DOHH2 (cell line): ENCODE results near the gene CMKLR1.

Source experiments
- H3F3A ChIP-seq: fragments of 200-600 bp; sonication (generic), shearing (Covaris generic); 2 replicates; pipeline ENCODE4 v1.6.0; 2016; ENCODE audit warnings: antibody characterized with exemption, mild to moderate bottlenecking; ENCODE audit not compliant: control insufficient read depth, insufficient read depth
- H3K27ac ChIP-seq: fragments of 200-600 bp; sonication (generic); 2 replicates; pipeline ENCODE4 v1.5.1; 2014; ENCODE audit warnings: low read depth, mild to moderate bottlenecking, low read length, moderate library complexity
- H3K27me3 ChIP-seq: fragments of 200-600 bp; sonication (generic); 2 replicates; pipeline ENCODE4 v1.6.1; 2014; ENCODE audit warnings: mild to moderate bottlenecking, low read length, mixed read lengths; ENCODE audit not compliant: control insufficient read depth
- H3K36me3 ChIP-seq: fragments of 200-600 bp; sonication (generic); 2 replicates; pipeline ENCODE4 v1.6.1; 2014; ENCODE audit warnings: mild to moderate bottlenecking, low read length, moderate library complexity, mixed read lengths; ENCODE audit not compliant: control insufficient read depth
- H3K4me1 ChIP-seq: fragments of 200-600 bp; sonication (generic); 2 replicates; pipeline ENCODE4 v1.6.1; 2014; ENCODE audit warnings: mild to moderate bottlenecking, low read length, mixed read lengths; ENCODE audit not compliant: control insufficient read depth
- H3K4me2 ChIP-seq: fragments of 200-600 bp; sonication (generic); 2 replicates; pipeline ENCODE4 v1.6.0; 2014; ENCODE audit warnings: mild to moderate bottlenecking, low read length, moderate library complexity
- H3K4me3 ChIP-seq: fragments of 200-600 bp; sonication (generic); 2 replicates; pipeline ENCODE4 v1.5.1; 2014; ENCODE audit warnings: mild to moderate bottlenecking, low read length, mixed read lengths
- H3K79me2 ChIP-seq: fragments of 200-600 bp; sonication (generic); 2 replicates; pipeline ENCODE4 v1.6.1; 2014; ENCODE audit warnings: mild to moderate bottlenecking, low read length, mixed read lengths; ENCODE audit not compliant: control insufficient read depth
- H3K9me2 ChIP-seq: fragments of 200-600 bp; sonication (generic); replicated peaks from 2 replicates; pipeline ENCODE4 v1.6.1; 2014; ENCODE audit warnings: mild to moderate bottlenecking, low read length, mixed read lengths; ENCODE audit not compliant: control insufficient read depth
- H3K9me3 ChIP-seq: fragments of 200-600 bp; sonication (generic); 2 replicates; pipeline ENCODE4 v1.6.1; 2014; ENCODE audit warnings: antibody characterized with exemption, low read length, mixed read lengths; ENCODE audit not compliant: control insufficient read depth, insufficient read depth
- H4K20me1 ChIP-seq: fragments of 200-600 bp; sonication (generic); 2 replicates; pipeline ENCODE4 v1.6.0; 2014; ENCODE audit warnings: low read depth, mild to moderate bottlenecking, antibody characterized with exemption, low read length, moderate library complexity; ENCODE audit not compliant: control insufficient read depth, insufficient read depth
- CTCF ChIP-seq: fragments of 200-600 bp; sonication (generic); IDR thresholded peaks from one replicate; pipeline ENCODE4 v1.5.1; 2014; ENCODE audit warnings: antibody characterized with exemption, mild to moderate bottlenecking, low read depth, low read length; ENCODE audit not compliant: poor library complexity, severe bottlenecking
- EZH2phosphoT487 ChIP-seq: fragments of 200-600 bp; sonication (generic); IDR thresholded peaks from 2 replicates; pipeline ENCODE4 v1.6.1; 2017; ENCODE audit warnings: borderline replicate concordance, mild to moderate bottlenecking, antibody characterized with exemption, low read length, moderate library complexity, mixed read lengths

Gene CMKLR1

GRCh38 chr12:108254030-108254429 is 85.1 kb downstream of the CMKLR1 start:
- H3K9me2 ChIP-seq: no peaks in the 10 kb centered on the region
- no peak overlapping the region for H3K4me2 ChIP-seq

GRCh38 chr12:108253540-108253939 is 85.6 kb downstream of the CMKLR1 start:
- H3K4me1 ChIP-seq: peaks cover 8% of the 10 kb centered on the region
- H3K27ac ChIP-seq: no peak overlapping the region
- H3K4me2 ChIP-seq: no peak overlapping the region
- no peak overlapping the region for H3K4me3 ChIP-seq
- H3K9me3 ChIP-seq: no peaks in the 10 kb centered on the region
- H3K36me3 ChIP-seq: no peaks in the 10 kb centered on the region
- no peaks in the 10 kb centered on the region for H3K27me3 ChIP-seq
- H3K79me2 ChIP-seq: no peaks in the 10 kb centered on the region
- no peaks in the 10 kb centered on the region for H4K20me1 ChIP-seq
- H3F3A ChIP-seq: no peaks in the 10 kb centered on the region
- H3K9me2 ChIP-seq: no peaks in the 10 kb centered on the region
- TF ChIP-seq EZH2phosphoT487: no peak
- TF ChIP-seq CTCF: no peak

More at GRCh38 chr12:108254030-108254429, 85.1 kb downstream of the CMKLR1 start:
- Histone ChIP-seq H4K20me1 (no peaks in the 10 kb centered on the region), H3K27ac (no peak overlapping the region), H3K79me2 (no peaks in the 10 kb centered on the region), H3K4me1 (peaks cover 8% of the 10 kb centered on the region), H3K9me3 (no peaks in the 10 kb centered on the region), H3F3A (no peaks in the 10 kb centered on the region), H3K27me3 (no peaks in the 10 kb centered on the region), H3K36me3 (no peaks in the 10 kb centered on the region), H3K4me3 (no peak overlapping the region)
- TF ChIP-seq CTCF (no peak), EZH2phosphoT487 (no peak)

GRCh38 chr12:108252523-108252922 is 86.6 kb downstream of the CMKLR1 start:
- Histone ChIP-seq H3K27me3 (no peaks in the 10 kb centered on the region), H3K79me2 (no peaks in the 10 kb centered on the region), H3F3A (no peaks in the 10 kb centered on the region), H3K27ac (no peak overlapping the region), H3K4me1 (peaks cover 8% of the 10 kb centered on the region), H4K20me1 (no peaks in the 10 kb centered on the region), H3K4me3 (no peak overlapping the region), H3K9me3 (no peaks in the 10 kb centered on the region), H3K9me2 (no peaks in the 10 kb centered on the region), H3K4me2 (no peak overlapping the region), H3K36me3 (no peaks in the 10 kb centered on the region)
- TF ChIP-seq EZH2phosphoT487 (no peak), CTCF (no peak)

GRCh38 chr12:108248011-108248410 is 91.1 kb downstream of the CMKLR1 start:
- H3K9me2 ChIP-seq: no peaks in the 10 kb centered on the region
- no peaks in the 10 kb centered on the region for H3K36me3 ChIP-seq
- no peaks in the 10 kb centered on the region for H3K79me2 ChIP-seq
- no peak overlapping the region for H3K27ac ChIP-seq
- no peaks in the 10 kb centered on the region for H3F3A ChIP-seq
- TF ChIP-seq EZH2phosphoT487 (no peak), CTCF (no peak)
- H3K4me3 ChIP-seq: no peak overlapping the region
- H3K27me3 ChIP-seq: no peaks in the 10 kb centered on the region
- peaks cover 2% of the 10 kb centered on the region for H3K4me1 ChIP-seq
- no peaks in the 10 kb centered on the region for H3K9me3 ChIP-seq
- no peaks in the 10 kb centered on the region for H4K20me1 ChIP-seq
- H3K4me2 ChIP-seq: no peak overlapping the region
